Epidermal melanocyte (primary cell): ENCODE measurements around the gene DPRX.
"Not testable (repeated sequence)": the region's sequence is repeated elsewhere in the genome, so short reads cannot be mapped to it uniquely, and the experiment has no call there.

Source experiments
- DNase-seq: peaks from one replicate; pipeline ENCODE4 v3.0.0; 2011; ENCODE audit warnings: low spot score; ENCODE audit not compliant: insufficient read length

DPRX gene

GRCh38 chr19:53646144-53646543 lies 14.3 kb downstream of the DPRX start:
- no peak for DNase-seq

- DNase-seq: no peak
These were observed 15.6 kb downstream of the DPRX start for GRCh38 chr19:53647350-53647749.

DNA sequence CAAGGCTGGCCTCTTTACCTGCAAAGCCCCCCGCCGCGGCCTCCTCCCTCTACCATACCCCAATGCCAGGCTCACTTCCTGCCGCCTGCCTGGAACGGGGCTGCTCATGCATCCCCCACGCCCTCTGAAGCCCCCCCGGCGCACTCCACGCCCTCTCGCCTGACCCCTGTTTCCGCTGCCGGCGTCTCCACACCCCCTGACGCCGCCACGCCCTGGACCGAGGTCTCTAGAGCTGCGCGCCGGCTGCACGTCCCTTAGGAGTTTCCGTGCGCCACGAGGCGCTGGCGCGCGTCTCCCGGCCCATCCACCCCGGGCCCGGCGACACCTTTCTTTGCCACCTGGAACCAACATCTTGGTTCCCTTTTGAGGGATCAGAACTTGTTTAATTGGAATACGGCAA lies 16.0 kb downstream of the DPRX start:
- DNase-seq: no peak

DNA sequence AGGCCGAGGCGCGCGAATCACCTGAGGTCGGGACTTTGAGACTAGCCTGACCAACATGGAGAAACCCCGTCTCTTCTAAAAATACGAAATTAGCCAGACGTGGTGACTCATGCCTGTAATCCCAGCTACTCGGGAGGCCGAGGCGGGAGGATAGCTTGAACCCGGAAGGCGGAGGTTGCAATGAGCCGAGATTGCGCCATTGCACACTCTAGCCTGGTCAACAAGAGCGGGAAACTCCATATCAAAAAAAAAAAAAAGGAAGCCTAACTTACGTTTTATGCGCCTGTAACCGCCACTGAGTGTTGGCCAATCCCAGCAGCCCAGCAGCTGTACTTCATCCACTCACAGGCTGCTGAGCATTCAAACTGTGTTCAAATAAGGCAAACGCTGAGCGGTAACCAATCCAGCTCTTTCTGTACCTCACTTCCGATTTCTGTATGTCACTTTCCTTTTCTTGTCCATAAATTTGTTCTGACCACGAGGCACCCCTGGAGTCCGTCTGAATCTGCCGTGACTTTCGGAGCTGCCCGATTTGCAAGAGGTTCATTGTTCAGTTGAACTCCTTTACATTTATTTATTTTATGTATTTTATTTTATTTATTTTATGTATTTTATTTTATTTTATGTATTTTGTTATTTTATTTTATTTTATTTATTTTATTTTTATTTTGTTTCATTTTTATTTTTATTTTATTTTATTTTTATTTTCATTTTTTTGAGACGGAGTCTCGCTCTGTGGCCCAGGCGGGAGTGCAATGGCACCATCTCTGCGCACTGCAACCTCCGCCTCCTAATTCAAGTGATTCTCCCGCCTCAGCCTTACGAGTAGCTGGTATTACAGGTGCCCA lies 18.2 kb downstream of the DPRX start:
- DNase-seq: no peak

DNA sequence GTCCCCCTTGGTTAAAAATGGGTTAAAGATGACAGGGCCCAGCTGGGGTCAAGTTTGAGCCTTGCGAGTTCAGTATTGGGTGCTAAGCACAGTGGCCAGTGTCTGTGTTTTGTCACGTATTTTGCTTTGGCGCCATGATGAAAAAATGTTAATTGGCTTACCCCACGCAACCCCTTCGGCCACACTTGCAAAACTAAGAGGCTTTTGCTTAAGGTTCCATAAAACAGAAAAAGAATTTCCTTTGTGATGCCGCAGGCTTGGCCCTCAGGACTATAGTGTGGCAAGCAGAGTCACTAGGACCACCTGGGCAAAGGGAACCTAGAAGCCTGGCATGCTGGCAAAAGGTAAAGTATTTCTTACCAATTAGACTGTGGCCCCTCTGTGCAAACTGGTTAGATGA lies 20.7 kb downstream of the DPRX start:
- DNase-seq: no peak

DNA sequence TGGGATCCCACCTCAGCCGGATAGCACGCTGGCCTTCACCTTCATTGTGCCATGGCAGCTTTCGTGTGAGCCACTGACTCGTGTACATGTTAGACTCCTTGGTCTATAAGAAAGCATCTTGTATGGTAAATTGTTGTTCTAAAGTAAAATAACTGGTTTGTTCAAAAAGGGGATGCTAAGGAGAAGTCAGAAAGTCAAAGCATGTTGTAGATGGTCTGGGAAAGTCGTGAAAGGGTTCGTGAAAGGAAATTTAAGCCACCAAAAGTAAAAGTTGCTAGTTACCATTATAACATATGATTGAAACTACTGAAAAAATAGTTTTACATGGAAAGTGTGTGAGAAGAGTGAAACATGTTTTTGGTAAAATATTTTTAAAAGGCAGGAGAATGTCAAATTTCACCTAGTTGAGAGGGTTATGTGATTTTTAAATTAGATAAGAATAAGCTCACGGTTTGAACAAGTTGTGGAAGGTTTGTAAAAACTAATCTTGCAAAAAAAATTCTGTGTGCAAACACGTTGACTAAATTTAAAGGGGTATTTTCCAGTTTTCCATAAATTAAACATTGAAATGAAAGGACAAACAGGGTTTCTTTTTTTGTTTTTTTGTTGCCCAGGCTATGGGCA lies 23.4 kb downstream of the DPRX start:
- DNase-seq: no peak

DNA sequence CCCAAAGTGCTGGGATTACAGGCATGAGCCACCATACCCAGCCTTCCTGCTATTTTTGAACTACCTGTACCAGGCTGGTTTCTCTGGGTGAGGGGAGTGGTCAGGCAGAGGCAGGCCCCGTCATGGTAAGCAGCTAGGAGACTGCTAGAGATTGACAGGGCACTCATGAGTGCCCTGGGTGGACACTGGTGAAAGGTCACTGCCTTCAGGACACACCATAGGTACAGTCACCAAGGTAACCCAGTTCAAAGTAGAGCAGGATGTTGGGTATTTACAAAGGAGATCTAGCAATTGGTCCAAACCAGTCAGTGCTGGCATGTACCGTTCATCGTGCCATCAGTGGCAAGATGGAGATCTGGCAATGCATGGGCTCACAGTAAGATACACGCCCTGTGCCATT lies 25.5 kb downstream of the DPRX start:
- no peak for DNase-seq

- no peak for DNase-seq
These were observed 26.0 kb downstream of the DPRX start for GRCh38 chr19:53657778-53658177.

DNA sequence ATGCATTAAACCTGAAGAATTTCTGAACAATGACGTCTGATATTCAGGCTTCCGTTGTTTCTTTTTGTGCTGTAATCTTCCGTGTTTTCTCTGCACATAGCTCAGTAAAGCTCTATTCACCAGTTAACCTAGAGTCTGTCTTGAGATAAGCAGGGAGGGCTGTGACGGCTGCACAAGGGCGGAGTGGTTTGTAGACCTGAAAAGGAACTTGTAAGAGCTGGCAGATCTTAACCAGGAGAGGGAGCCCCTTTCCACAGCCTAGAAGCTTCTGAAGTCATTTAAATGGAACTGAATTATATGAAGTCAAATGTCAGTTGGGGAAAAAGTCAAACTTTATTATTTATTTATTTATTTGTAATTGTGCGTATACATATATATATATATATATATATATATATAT lies 27.5 kb downstream of the DPRX start:
- no peak for DNase-seq

GRCh38 chr19:53660584-53660983 lies 28.8 kb downstream of the DPRX start:
- no peak for DNase-seq

GRCh38 chr19:53662209-53662608 lies 30.4 kb downstream of the DPRX start:
- no peak for DNase-seq

GRCh38 chr19:53664152-53664551 lies 32.4 kb downstream of the DPRX start:
- no peak for DNase-seq

DNA sequence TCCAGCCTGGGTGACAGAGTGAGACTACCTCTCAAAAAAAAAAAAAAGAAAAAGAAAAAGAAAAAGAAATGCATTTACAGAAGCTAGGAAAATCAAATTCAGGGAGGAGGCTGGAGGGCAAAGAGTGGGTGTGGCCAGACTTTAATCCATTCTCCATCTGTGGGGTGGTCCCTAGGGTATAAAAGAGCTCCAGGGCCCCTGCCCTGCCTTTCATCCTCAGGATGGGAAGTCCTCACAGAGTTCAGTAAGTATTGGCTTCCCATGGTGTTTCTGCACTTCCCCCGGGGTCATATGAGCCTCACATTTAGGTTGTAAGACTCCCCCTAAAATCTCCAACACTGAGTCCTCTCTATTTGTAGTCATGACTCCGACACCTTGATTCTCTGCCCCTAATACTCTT lies 33.0 kb downstream of the DPRX start:
- no peak for DNase-seq

GRCh38 chr19:53666331-53666730 lies 34.5 kb downstream of the DPRX start:
- not testable (repeated sequence) for DNase-seq

GRCh38 chr19:53668804-53669203 lies 37.0 kb downstream of the DPRX start:
- not testable (repeated sequence) for DNase-seq

GRCh38 chr19:53670345-53670744 lies 38.5 kb downstream of the DPRX start:
- DNase-seq: no peak

DNA sequence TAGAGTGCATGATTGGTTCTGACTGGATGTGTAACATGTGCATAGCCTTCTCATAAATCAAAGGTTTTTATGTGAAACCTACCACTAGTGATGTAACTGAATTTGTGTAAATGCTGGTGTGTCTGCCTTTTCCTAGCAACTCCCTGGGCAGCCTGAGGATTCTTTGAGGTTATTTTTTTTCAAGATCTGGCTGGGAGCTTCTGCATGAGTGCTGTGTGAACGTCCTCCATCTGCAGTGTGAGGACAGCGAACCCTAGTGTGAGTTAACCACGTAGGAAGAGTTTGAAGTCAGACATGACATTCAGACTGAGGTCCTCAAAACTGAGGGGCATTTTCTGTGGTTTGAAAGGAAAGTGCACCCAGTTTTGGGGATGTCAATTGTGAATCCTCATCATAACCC lies 39.9 kb downstream of the DPRX start:
- no peak for DNase-seq
